H7 (cell line): Measurements from ENCODE around the gene CHST3. TPM values are rescaled to one million over a fixed set of nuclear protein-coding genes. Genes with fewer than 3 reads are reported as not detected.
A peak's percentile ranks its signal among the peaks of the same experiment; 100 is the strongest.
"Not testable (repeated sequence)": the region's sequence is repeated elsewhere in the genome, so short reads cannot be mapped to it uniquely, and the experiment has no call there.

Source experiments
- DNase-seq: peaks from one replicate; pipeline ENCODE4 v3.0.0; 2012
- H3K27me3 ChIP-seq: 2 replicates; pipeline ENCODE4 v1.6.0; 2011; ENCODE audit warnings: mild to moderate bottlenecking, low read length; ENCODE audit not compliant: control insufficient read depth, insufficient read depth
- H3K36me3 ChIP-seq: replicated peaks from 2 replicates; pipeline ENCODE4 v1.5.1; 2011; ENCODE audit warnings: low read length; ENCODE audit not compliant: control insufficient read depth, insufficient read depth
- H3K4me3 ChIP-seq: 2 replicates; pipeline ENCODE4 v1.5.1; 2011; ENCODE audit warnings: low read depth, mild to moderate bottlenecking, control low read depth, low read length, moderate library complexity; ENCODE audit not compliant: insufficient read depth
- total RNA-seq: library from RNA; depleted of rRNA; stranded (reverse); fragments of >200 nt; shearing (Covaris generic); gene quantifications from 2 replicates; pipeline ENCODE4 v1.2.3, GENCODE V29; 2014

The CHST3 gene
- total RNA-seq, 1 experiment from 2014 or later = 4.1 TPM

DNA sequence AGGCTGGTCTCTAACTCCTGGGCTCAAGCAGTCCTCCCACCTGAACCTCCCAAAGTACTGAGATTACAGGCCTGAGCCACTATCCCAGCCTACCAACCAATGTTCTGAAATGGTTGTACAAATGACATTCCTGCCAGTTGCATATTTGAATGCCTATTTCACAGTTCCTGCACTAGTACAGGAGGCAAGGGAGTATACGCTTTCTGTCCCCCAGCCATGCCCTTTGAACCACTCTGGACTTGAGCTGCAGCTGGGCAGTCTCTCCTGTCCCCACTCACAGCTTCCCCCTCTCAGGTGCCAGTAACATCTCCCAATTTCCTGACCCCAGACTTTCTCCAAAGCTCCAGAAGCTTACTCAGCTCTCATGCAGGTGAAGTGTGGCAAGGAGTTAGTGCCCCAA lies 65.2 kb downstream of the CHST3 start:
- no peaks in the 10 kb centered on the region for H3K27me3 ChIP-seq
- H3K36me3 ChIP-seq = no peaks in the 10 kb centered on the region
- H3K4me3 ChIP-seq = no peak overlapping the region
- no peak for DNase-seq

DNA sequence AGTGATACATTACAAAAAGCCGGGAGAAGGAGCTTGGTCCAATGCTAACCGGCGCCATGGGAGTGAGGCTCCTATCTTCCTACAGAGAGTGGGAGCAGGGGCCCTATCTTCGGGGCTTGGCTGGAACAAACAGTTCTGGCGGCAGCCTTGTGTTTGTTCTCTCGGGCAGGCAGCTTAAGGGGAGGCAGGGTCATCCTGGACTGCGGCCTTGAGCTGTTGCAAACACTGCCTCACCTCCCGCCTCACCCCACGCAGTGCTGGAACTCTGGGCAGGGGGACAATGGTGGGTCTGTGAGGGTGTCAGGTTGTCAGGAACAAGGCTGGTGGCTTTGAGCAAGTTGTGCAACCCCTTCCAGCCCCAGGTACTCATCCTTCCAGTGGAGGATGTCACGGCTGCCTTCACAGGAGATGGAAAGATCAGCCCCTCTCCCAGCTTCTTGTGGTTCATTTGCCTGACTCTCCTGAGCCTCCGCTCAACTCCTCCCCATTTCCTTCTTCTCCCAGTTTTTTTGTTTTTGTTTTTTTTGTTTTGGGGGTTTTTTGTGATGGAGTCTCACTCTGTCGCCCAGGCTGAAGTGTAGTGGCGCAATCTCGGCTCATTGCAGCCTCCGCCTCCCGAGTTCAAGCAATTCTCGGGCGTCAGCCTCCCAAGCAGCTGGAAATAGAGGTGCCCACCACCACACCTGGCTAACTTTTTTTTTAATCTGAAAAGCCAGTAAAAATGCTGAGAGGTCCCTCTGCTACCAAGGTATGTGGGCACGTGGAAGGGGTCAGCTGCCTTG lies 66.8 kb downstream of the CHST3 start:
- H3K4me3 ChIP-seq = no peak overlapping the region
- no peaks in the 10 kb centered on the region for H3K27me3 ChIP-seq

GRCh38 chr10:72031706-72032105 lies 67.5 kb downstream of the CHST3 start:
- no peaks in the 10 kb centered on the region for H3K27me3 ChIP-seq
- no peaks in the 10 kb centered on the region for H3K36me3 ChIP-seq
- no peak for DNase-seq
- H3K4me3 ChIP-seq = no peak overlapping the region

More for the DNA sequence above, 66.8 kb downstream of the CHST3 start:
- no peak for DNase-seq
- H3K36me3 ChIP-seq = no peaks in the 10 kb centered on the region

DNA sequence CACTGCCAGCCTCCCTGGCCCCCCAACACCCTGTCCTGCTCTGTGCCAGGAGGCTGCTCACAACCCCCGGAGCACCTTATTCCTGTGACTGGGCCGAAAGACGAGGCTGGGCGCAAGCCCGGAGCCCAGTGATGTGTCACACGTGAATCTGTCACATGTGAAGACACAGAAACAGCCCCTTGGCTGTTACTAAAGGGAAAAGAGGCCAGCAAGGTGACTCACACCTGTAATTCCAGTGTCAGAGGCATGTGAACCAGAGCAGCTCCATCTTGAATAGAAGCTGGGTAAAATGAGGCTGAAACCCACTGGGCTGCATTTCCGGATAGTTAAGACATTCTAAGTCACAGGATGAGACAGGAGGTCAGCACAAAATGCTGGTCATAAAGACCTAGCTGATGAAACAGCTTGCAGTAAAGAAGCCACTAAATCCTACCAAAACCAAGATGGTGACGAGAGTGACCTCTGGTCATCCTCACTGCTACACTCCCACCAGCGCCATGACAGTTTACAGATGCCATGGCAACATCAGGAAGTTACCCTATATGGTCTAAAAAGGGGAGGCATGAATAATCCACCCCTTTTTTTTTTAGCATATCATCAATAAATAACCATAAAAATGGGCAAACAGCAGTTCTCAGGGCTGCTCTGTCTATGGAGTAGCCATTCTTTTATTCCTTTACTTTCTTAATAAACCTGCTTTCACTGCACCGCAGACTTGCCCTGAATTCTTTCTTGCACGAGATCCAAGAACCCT lies 68.4 kb downstream of the CHST3 start:
- H3K4me3 ChIP-seq, H3K27me3 ChIP-seq, H3K36me3 ChIP-seq, DNase-seq: not testable (repeated sequence)

GRCh38 chr10:72034040-72034499 lies 69.9 kb downstream of the CHST3 start:
- no peak for DNase-seq
- no peaks in the 10 kb centered on the region for H3K36me3 ChIP-seq
- no peak overlapping the region for H3K4me3 ChIP-seq
- no peaks in the 10 kb centered on the region for H3K27me3 ChIP-seq

- Histone ChIP-seq H3K36me3 (no peaks in the 10 kb centered on the region), H3K4me3 (no peak overlapping the region), H3K27me3 (no peaks in the 10 kb centered on the region)
- DNase-seq = no peak
These were observed 70.6 kb downstream of the CHST3 start for GRCh38 chr10:72034761-72035160.

GRCh38 chr10:72035252-72035887 lies 71.2 kb downstream of the CHST3 start:
- Histone ChIP-seq H3K4me3 (no peak overlapping the region), H3K27me3 (no peaks in the 10 kb centered on the region), H3K36me3 (no peaks in the 10 kb centered on the region)
- no peak for DNase-seq

- Histone ChIP-seq H3K27me3 (no peaks in the 10 kb centered on the region), H3K36me3 (no peaks in the 10 kb centered on the region), H3K4me3 (no peak overlapping the region)
- DNase-seq = no peak
These were observed 73.1 kb downstream of the CHST3 start for GRCh38 chr10:72037266-72037665.

DNA sequence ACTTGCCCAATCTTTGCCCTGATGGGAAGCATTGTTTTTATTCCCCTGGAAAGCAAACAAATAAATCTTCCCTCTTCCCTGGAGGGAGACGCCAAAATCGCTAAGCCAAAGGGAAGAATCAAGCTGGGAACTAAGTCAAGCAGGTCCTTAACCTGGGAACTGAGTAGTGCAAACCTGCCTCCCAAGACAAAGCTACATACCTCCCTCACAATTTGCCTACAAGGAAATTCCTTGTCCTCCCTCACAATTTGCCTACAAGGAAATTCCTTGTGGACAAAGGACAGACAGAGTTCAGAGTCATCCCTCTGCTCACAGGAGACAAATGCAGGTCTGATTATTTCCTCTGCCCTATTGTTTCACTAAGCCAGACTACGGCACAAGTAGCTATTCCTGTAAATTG lies 73.6 kb downstream of the CHST3 start:
- Histone ChIP-seq H3K27me3 (no peaks in the 10 kb centered on the region), H3K36me3 (no peaks in the 10 kb centered on the region), H3K4me3 (no peak overlapping the region)
- peak; percentile 55 for DNase-seq

DNA sequence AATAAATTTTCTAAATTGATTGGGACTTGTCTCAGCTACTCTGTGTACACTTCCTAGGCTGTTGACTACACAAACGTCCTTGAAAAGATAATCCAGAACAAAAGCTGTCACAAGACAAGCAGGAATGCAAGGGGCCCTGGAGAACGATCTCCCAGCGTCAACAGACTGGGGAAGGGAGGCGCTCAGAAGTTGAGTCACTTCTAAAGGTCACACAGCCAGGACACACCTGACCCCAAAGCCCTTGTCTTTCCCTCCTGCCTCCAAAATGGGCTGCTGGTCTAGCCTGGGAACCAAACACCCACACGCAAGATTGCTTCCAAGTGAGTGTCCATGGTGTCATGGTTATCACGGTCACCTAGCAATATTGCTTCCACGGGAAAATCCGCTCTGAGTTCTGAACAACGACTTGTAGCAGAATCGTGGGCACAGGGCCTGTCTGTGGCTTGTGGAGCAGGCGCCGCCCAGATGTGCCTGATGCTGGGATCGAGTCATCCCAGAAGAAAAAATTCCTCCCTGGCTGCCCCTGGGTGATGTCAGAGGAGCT lies 74.3 kb downstream of the CHST3 start:
- Histone ChIP-seq H3K4me3 (no peak overlapping the region), H3K36me3 (no peaks in the 10 kb centered on the region), H3K27me3 (no peaks in the 10 kb centered on the region)
- no peak for DNase-seq

- H3K27me3 ChIP-seq = no peaks in the 10 kb centered on the region
- no peak overlapping the region for H3K4me3 ChIP-seq
- H3K36me3 ChIP-seq = no peaks in the 10 kb centered on the region
- DNase-seq = no peak
These were observed 75.2 kb downstream of the CHST3 start for GRCh38 chr10:72039377-72039776.

DNA sequence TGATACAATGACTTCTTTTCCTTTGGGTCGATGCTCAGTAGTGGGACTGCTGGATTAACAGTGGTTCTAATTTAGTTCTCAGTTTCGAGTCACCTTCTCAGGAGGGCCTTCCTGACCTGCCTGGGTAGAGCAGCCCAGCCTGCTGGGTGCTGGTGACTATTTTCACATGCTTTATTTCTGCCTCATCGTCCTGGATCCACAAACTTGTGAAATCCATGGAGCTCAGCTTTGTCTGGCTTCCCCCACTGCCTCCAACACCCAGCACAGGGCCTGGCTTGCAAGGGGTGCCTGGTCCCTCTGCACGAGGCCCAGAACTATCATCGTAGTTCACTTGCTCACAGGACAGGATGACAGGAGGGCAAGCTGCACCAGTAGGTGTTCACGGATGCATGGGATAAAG lies 77.3 kb downstream of the CHST3 start:
- no peak for DNase-seq
- Histone ChIP-seq H3K27me3 (no peaks in the 10 kb centered on the region), H3K36me3 (no peaks in the 10 kb centered on the region), H3K4me3 (no peak overlapping the region)

DNA sequence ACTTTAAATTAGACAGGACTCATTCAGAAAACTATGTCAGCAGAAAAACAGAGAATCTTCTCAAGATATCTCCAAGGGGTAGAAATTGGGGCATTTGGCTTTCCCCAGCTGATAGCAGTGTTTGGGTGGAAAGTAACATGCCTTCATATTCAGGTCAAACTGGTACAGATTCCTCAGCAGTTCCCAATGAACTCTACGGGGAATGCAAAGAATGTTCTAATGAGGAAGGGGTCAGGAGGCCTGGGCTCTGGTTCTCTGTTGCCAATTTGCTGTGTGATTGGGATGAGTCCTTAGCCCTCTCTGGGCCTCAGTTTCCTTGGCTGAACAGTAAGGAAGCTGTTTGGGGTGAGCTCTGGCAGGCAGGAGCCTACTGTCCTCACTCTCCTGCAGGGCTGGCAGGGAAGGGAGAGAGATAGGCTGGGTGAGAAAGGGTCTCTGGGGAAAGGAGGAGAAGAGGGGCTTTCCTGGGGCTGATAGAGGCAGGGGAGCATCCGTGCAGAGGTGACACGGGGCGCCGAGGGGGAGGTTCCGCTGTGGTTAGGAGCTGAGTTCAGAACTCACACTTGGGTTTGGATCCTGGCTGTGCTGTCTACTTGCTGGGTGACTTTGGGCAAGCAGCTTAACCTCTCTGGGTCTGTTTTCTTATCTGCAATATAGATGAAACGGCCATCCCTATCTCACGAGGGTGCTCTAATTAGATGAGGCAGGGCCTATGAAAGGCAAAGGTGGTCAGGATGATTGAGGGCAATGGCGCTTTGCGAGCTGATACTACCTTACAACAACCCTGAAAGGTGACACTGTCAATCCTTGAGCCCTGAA lies 79.0 kb downstream of the CHST3 start:
- H3K4me3 ChIP-seq = no peak overlapping the region
- no peak for DNase-seq

GRCh38 chr10:72044417-72045041 lies 80.3 kb downstream of the CHST3 start:
- H3K36me3 ChIP-seq = no peaks in the 10 kb centered on the region
- DNase-seq = peak; percentile 61

More for the DNA sequence above, 79.0 kb downstream of the CHST3 start:
- no peaks in the 10 kb centered on the region for H3K36me3 ChIP-seq
- H3K27me3 ChIP-seq = no peaks in the 10 kb centered on the region

More at GRCh38 chr10:72044417-72045041, 80.3 kb downstream of the CHST3 start:
- no peaks in the 10 kb centered on the region for H3K27me3 ChIP-seq
- H3K4me3 ChIP-seq = no peak overlapping the region
